HepG2 (cell line): ENCODE data around the gene PFDN2. TPM values are rescaled to one million over a fixed set of nuclear protein-coding genes. Genes with fewer than 3 reads are reported as not detected.
A peak's percentile ranks its signal among the peaks of the same experiment; 100 is the strongest.

Experiments used
- BCL6 ChIP-seq: IDR thresholded peaks from 2 replicates; pipeline ENCODE4 v1.6.1; 2016; ENCODE audit warnings: missing genetic modification reagents, missing compliant biosample characterization
- CEBPG ChIP-seq: IDR thresholded peaks from 2 replicates; pipeline ENCODE4 v1.6.1; 2016
- CHD4 ChIP-seq: fragments of 200-600 bp; sonication (generic); IDR thresholded peaks from 2 replicates; pipeline ENCODE4 v1.7.0; 2017; ENCODE audit warnings: mild to moderate bottlenecking, low read length, borderline replicate concordance
- FOSL2 ChIP-seq: sonication (generic); formaldehyde crosslinking; IDR thresholded peaks from 2 replicates; pipeline ENCODE4 v1.4.0; 2020; ENCODE audit warnings: missing genetic modification reagents
- GABPB1 ChIP-seq: IDR thresholded peaks from 2 replicates; pipeline ENCODE4 v1.6.1; 2016; ENCODE audit warnings: mild to moderate bottlenecking, missing genetic modification reagents, moderate library complexity, missing compliant biosample characterization
- GFI1 ChIP-seq: sonication (generic); formaldehyde crosslinking; IDR thresholded peaks from 2 replicates; pipeline ENCODE4 v1.5.0; 2020; ENCODE audit warnings: missing genetic modification reagents, mild to moderate bottlenecking, borderline replicate concordance
- HNRNPL ChIP-seq: fragments of 200-400 bp; formaldehyde crosslinking; IDR thresholded peaks from 2 replicates; pipeline ENCODE4 v1.6.1; 2017; ENCODE audit warnings: mild to moderate bottlenecking, low read depth, low read length
- MIER3 ChIP-seq: IDR thresholded peaks from 2 replicates; pipeline ENCODE4 v1.6.1; 2016; ENCODE audit warnings: missing compliant biosample characterization, borderline replicate concordance
- MLLT10 ChIP-seq: sonication (generic); formaldehyde crosslinking; IDR thresholded peaks from 2 replicates; pipeline ENCODE4 v1.4.0; 2020; ENCODE audit warnings: missing genetic modification reagents
- MYC ChIP-seq: sonication (generic); formaldehyde crosslinking; IDR thresholded peaks from 2 replicates; pipeline ENCODE4 v1.9.0; 2021; ENCODE audit warnings: missing genetic modification reagents, borderline replicate concordance
- NCOA5 ChIP-seq: sonication (generic); formaldehyde crosslinking; IDR thresholded peaks from 2 replicates; pipeline ENCODE4 v1.4.0; 2020; ENCODE audit warnings: missing genetic modification reagents
- TOPORS ChIP-seq: sonication (generic); formaldehyde crosslinking; IDR thresholded peaks from 2 replicates; pipeline ENCODE4 v1.8.0; 2023; ENCODE audit warnings: mild to moderate bottlenecking, missing genetic modification reagents
- ZFYVE20 ChIP-seq: sonication (generic); formaldehyde crosslinking; IDR thresholded peaks from 2 replicates; pipeline ENCODE4 v1.8.0; 2023; ENCODE audit warnings: low read depth, mild to moderate bottlenecking, moderate library complexity, missing genetic modification reagents, borderline replicate concordance
- ZNF124 ChIP-seq: sonication (generic); formaldehyde crosslinking; IDR thresholded peaks from 2 replicates; pipeline ENCODE4 v1.4.0; 2020; ENCODE audit warnings: missing genetic modification reagents
- ZNF160 ChIP-seq: sonication (generic); formaldehyde crosslinking; IDR thresholded peaks from 2 replicates; pipeline ENCODE4 v1.8.0; 2022; ENCODE audit warnings: mild to moderate bottlenecking, inconsistent platforms, missing genetic modification reagents
- ZNF230 ChIP-seq: sonication (generic); formaldehyde crosslinking; IDR thresholded peaks from 2 replicates; pipeline ENCODE4 v1.4.0; 2020; ENCODE audit warnings: mild to moderate bottlenecking, missing genetic modification reagents
- ZNF232 ChIP-seq: sonication (generic); formaldehyde crosslinking; IDR thresholded peaks from 2 replicates; pipeline ENCODE4 v1.4.0; 2020; ENCODE audit warnings: missing genetic modification reagents, borderline replicate concordance
- ZNF260 ChIP-seq: sonication (generic); formaldehyde crosslinking; IDR thresholded peaks from 2 replicates; pipeline ENCODE4 v1.4.0; 2020; ENCODE audit warnings: missing genetic modification reagents, low read depth, mild to moderate bottlenecking, borderline replicate concordance
- ZNF75D ChIP-seq: sonication (generic); formaldehyde crosslinking; IDR thresholded peaks from 2 replicates; pipeline ENCODE4 v1.8.1; 2023; ENCODE audit warnings: missing genetic modification reagents, mild to moderate bottlenecking, borderline replicate concordance
- ZNF766 ChIP-seq: sonication (generic); formaldehyde crosslinking; IDR thresholded peaks from 2 replicates; pipeline ENCODE4 v1.5.0; 2020; ENCODE audit warnings: missing genetic modification reagents, borderline replicate concordance
- polyA plus RNA-seq, 8 experiments: library from polyadenylated mRNA; depleted of rRNA in 3 of 8; stranded (reverse) in 7 of 8; unstranded in 1 of 8; fragments of >200 nt; fragmentation: Illumina TruSeq in 4 of 8; extraction: Trizol in 4 of 8; gene quantifications; 2 replicates each; pipeline versions ENCODE4 v1.2.1 to v1.2.3, GENCODE V29; 2011 to 2016; ENCODE audit warnings: low read depth in 4 of 8, missing spikeins in 1 of 8, mixed read lengths in 1 of 8; ENCODE audit not compliant: insufficient read depth in 1 of 8
- total RNA-seq, 5 experiments: library from RNA; depleted of rRNA; stranded (reverse); fragments of >200 nt; fragmentation: Illumina TruSeq; extraction: Trizol; gene quantifications; 2 replicates each; pipeline ENCODE4 v1.2.3, GENCODE V29; 2016; ENCODE audit warnings: low read depth in 1 of 5
- TF ChIP-seq, protein P1 (sequence below): IDR thresholded peaks from 2 replicates; pipeline ENCODE4 v1.6.1; 2018; ENCODE audit warnings: missing genetic modification reagents
- TF ChIP-seq, protein P2 (sequence below): sonication (generic); formaldehyde crosslinking; IDR thresholded peaks from 2 replicates; pipeline ENCODE4 v1.8.0; 2022; ENCODE audit warnings: missing genetic modification reagents, low read depth, mild to moderate bottlenecking, borderline replicate concordance
- TF ChIP-seq, protein P3 (sequence below): sonication (generic); formaldehyde crosslinking; IDR thresholded peaks from 2 replicates; pipeline ENCODE4 v1.5.1; 2020; ENCODE audit warnings: missing genetic modification reagents, mild to moderate bottlenecking, borderline replicate concordance
- TF ChIP-seq, protein P4 (sequence below): sonication (generic); formaldehyde crosslinking; IDR thresholded peaks from 2 replicates; pipeline ENCODE4 v1.4.0; 2020; ENCODE audit warnings: missing genetic modification reagents

PFDN2 gene
- total and polyA plus RNA-seq, 2 of the 13 experiments (the other 11 are each of a cell fraction or from before 2014, with no cell fraction given) = 62.6 to 63.6 TPM

DNA sequence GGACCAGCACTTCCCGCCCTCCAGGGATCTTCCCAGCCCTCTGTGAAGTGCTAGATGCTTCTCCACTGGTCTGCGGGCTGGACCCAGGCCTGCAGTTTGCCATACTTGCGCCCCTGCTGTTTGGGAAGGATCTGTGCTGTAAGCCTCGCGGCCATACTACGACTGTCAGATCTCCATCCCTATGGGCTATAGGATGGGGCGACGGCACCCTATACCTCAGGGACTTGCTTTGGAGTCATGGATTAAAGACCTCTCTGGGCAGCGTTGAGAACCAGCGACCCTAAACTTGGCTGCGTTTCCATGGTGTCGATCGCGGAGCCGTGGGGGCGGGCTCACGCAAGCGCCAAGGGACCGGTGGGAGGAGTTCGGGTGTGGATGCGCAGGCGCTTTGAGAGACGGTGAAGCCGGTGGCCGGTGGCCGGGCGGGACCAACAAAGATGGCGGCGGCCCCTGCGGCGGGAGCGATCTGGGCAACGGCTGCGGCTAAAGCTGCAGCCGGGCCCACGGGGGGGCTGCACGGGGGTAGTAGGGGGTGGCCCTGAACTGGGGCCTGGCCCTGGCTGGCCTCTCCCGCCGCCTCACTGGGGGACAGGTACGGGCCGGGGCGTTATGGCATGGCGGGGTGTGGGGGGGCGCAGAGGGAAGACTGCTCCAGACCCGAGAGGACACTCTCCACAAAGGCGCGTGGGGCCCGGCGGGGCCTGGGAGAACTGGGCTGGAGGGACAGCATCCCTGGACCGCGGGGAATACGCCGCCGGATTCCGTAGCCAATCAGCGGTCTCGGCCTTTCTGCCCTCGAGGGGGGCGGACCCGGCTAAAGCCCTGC lies 41.5 kb upstream of the PFDN2 start, which contains the start of gene USP21 (continued):
- no peak for TF ChIP-seq TOPORS
- 0 out of 2 replicates have a peak, but pooled peaks have one; percentile 23 for TF ChIP-seq ZNF124
- TF ChIP-seq MYC (CRISPR knock-in tag) = 0 out of 2 replicates have a peak, but pooled peaks have one; percentile 26
- TF ChIP-seq CHD4 = no peak
- TF ChIP-seq ZNF75D (CRISPR knock-in tag) = no peak
- TF ChIP-seq MIER3 = no peak
- no peak for TF ChIP-seq ZFYVE20 (CRISPR knock-in tag)
- TF ChIP-seq FOSL2 = 0 out of 2 replicates have a peak, but pooled peaks have one; percentile 3
- TF ChIP-seq ZNF160 (CRISPR knock-in tag) = no peak
- TF ChIP-seq, protein P1, sequence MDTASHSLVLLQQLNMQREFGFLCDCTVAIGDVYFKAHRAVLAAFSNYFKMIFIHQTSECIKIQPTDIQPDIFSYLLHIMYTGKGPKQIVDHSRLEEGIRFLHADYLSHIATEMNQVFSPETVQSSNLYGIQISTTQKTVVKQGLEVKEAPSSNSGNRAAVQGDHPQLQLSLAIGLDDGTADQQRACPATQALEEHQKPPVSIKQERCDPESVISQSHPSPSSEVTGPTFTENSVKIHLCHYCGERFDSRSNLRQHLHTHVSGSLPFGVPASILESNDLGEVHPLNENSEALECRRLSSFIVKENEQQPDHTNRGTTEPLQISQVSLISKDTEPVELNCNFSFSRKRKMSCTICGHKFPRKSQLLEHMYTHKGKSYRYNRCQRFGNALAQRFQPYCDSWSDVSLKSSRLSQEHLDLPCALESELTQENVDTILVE (CRISPR knock-in tag) = no peak
- TF ChIP-seq ZNF230 (CRISPR knock-in tag) = 0 out of 2 replicates have a peak, but pooled peaks have one; percentile 31
- TF ChIP-seq MLLT10 (CRISPR knock-in tag) = no peak
- no peak for TF ChIP-seq HNRNPL
- TF ChIP-seq, protein P2, sequence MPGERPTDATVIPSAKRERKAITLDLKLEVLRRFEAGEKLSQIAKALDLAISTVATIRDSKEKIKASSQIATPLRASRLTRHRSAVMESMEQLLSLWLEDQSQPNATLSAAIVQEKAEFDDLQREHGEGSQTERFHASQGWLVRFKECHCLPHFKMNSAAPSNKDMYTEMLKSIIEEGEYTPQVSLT (CRISPR knock-in tag) = no peak
- no peak for TF ChIP-seq ZNF766
- TF ChIP-seq GABPB1 (CRISPR knock-in tag) = peak; percentile 86
- TF ChIP-seq CEBPG (CRISPR knock-in tag) = no peak
- TF ChIP-seq, protein P3, sequence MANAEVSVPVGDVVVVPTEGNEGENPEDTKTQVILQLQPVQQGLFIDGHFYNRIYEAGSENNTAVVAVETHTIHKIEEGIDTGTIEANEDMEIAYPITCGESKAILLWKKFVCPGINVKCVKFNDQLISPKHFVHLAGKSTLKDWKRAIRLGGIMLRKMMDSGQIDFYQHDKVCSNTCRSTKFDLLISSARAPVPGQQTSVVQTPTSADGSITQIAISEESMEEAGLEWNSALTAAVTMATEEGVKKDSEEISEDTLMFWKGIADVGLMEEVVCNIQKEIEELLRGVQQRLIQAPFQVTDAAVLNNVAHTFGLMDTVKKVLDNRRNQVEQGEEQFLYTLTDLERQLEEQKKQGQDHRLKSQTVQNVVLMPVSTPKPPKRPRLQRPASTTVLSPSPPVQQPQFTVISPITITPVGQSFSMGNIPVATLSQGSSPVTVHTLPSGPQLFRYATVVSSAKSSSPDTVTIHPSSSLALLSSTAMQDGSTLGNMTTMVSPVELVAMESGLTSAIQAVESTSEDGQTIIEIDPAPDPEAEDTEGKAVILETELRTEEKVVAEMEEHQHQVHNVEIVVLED (CRISPR knock-in tag) = peak; percentile 76; the same call in 1 of the 2 replicates
- no peak for TF ChIP-seq GFI1 (CRISPR knock-in tag)
- no peak for TF ChIP-seq BCL6 (CRISPR knock-in tag)
- no peak for TF ChIP-seq ZNF260 (CRISPR knock-in tag)
- TF ChIP-seq ZNF232 = no peak
- no peak for TF ChIP-seq NCOA5 (CRISPR knock-in tag)
- TF ChIP-seq, protein P4, sequence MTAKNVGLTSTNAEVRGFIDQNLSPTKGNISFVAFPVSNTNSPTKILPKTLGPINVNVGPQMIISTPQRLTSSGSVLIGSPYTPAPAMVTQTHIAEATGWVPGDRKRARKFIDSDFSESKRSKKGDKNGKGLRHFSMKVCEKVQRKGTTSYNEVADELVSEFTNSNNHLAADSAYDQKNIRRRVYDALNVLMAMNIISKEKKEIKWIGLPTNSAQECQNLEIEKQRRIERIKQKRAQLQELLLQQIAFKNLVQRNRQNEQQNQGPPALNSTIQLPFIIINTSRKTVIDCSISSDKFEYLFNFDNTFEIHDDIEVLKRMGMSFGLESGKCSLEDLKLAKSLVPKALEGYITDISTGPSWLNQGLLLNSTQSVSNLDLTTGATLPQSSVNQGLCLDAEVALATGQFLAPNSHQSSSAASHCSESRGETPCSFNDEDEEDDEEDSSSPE = no peak
